ENCODE data around the gene EHD1. TPM values are rescaled to one million over a fixed set of nuclear protein-coding genes. Genes with fewer than 3 reads are reported as not detected.

Gene EHD1
- total and polyA plus RNA-seq, 9 of the 15 experiments (the other 6 are each of a cell fraction or from before 2014, with no cell fraction given), result 0.46 to 65.0 (median 16.4) TPM

DNA sequence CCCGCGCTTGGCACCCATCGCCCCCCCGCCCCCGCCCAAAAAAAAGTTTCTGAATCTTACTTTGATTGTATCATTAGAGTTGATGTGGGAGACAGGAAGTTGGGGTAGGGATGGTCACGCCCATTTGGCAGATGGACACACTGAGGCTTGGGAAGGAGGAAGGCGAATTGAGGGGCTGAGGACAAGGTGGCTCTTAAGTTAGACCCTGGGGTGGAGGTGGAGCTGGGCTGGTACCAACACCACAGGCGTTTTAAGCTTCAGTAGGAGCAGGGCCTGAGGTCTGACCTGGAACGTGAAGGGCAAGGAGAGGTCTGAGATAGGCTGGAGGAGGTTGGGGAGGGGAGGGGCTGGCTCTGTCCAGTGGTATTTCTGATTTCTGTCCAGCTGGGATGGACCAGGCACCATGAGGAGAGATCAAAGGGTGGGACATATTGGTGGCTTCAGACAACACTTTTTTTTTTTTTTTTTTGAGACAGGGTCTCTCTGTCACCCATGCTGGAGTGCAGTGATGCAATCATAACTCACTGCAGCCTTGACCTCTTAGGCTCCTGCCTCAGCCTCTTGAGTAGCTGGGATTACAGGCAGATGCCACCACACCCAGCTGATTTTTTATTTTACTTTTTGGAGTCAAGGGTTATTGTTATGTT, 33.2 kb downstream of the EHD1 start (continued):
- no peak for TF ChIP-seq THRAP3 (IDR thresholded peaks at IDR 0.05; ENCODE audit: borderline replicate concordance)
- TF ChIP-seq PHF20 (IDR thresholded peaks at IDR 0.05; ENCODE audit: partially characterized antibody), result peak; percentile 86
- TF ChIP-seq ZSCAN29 (IDR thresholded peaks at IDR 0.05), result no peak
- peak in 1 of 2 experiments; percentile 86; a peak in 2 of 3 replicates for TF ChIP-seq CBX3 (IDR thresholded peaks at IDR 0.05; ENCODE audit: borderline replicate concordance in 1 of 2, low read length in 2 of 2)
- TF ChIP-seq, protein P1, sequence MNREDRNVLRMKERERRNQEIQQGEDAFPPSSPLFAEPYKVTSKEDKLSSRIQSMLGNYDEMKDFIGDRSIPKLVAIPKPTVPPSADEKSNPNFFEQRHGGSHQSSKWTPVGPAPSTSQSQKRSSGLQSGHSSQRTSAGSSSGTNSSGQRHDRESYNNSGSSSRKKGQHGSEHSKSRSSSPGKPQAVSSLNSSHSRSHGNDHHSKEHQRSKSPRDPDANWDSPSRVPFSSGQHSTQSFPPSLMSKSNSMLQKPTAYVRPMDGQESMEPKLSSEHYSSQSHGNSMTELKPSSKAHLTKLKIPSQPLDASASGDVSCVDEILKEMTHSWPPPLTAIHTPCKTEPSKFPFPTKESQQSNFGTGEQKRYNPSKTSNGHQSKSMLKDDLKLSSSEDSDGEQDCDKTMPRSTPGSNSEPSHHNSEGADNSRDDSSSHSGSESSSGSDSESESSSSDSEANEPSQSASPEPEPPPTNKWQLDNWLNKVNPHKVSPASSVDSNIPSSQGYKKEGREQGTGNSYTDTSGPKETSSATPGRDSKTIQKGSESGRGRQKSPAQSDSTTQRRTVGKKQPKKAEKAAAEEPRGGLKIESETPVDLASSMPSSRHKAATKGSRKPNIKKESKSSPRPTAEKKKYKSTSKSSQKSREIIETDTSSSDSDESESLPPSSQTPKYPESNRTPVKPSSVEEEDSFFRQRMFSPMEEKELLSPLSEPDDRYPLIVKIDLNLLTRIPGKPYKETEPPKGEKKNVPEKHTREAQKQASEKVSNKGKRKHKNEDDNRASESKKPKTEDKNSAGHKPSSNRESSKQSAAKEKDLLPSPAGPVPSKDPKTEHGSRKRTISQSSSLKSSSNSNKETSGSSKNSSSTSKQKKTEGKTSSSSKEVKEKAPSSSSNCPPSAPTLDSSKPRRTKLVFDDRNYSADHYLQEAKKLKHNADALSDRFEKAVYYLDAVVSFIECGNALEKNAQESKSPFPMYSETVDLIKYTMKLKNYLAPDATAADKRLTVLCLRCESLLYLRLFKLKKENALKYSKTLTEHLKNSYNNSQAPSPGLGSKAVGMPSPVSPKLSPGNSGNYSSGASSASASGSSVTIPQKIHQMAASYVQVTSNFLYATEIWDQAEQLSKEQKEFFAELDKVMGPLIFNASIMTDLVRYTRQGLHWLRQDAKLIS (CRISPR knock-in tag; IDR thresholded peaks at IDR 0.05), result 0 out of 2 replicates have a peak, but pooled peaks have one; percentile 48
- TF ChIP-seq, protein P2, sequence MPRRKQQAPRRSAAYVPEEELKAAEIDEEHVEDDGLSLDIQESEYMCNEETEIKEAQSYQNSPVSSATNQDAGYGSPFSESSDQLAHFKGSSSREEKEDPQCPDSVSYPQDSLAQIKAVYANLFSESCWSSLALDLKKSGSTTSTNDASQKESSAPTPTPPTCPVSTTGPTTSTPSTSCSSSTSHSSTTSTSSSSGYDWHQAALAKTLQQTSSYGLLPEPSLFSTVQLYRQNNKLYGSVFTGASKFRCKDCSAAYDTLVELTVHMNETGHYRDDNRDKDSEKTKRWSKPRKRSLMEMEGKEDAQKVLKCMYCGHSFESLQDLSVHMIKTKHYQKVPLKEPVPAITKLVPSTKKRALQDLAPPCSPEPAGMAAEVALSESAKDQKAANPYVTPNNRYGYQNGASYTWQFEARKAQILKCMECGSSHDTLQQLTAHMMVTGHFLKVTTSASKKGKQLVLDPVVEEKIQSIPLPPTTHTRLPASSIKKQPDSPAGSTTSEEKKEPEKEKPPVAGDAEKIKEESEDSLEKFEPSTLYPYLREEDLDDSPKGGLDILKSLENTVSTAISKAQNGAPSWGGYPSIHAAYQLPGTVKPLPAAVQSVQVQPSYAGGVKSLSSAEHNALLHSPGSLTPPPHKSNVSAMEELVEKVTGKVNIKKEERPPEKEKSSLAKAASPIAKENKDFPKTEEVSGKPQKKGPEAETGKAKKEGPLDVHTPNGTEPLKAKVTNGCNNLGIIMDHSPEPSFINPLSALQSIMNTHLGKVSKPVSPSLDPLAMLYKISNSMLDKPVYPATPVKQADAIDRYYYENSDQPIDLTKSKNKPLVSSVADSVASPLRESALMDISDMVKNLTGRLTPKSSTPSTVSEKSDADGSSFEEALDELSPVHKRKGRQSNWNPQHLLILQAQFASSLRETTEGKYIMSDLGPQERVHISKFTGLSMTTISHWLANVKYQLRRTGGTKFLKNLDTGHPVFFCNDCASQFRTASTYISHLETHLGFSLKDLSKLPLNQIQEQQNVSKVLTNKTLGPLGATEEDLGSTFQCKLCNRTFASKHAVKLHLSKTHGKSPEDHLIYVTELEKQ (CRISPR knock-in tag; IDR thresholded peaks at IDR 0.05), result no peak
- TF ChIP-seq ELF1 (tag; IDR thresholded peaks at IDR 0.05), result 0 out of 2 replicates have a peak, but pooled peaks have one; percentile 34
- no peak for TF ChIP-seq CREM (IDR thresholded peaks at IDR 0.05; ENCODE audit: low read depth)
- TF ChIP-seq NUFIP1 (IDR thresholded peaks at IDR 0.05; ENCODE audit: partially characterized antibody), result no peak
- peak; percentile 80 for TF ChIP-seq ETV1 (tag; conservative IDR thresholded peaks at IDR 0.05; ENCODE audit: low read depth)
- no peak for TF ChIP-seq PTTG1 (tag; IDR thresholded peaks at IDR 0.05; ENCODE audit: low read depth)
- TF ChIP-seq U2AF1 (optimal IDR thresholded peaks at IDR 0.05; ENCODE audit: low read depth, low read length), result no peak
- TF ChIP-seq, protein P3, sequence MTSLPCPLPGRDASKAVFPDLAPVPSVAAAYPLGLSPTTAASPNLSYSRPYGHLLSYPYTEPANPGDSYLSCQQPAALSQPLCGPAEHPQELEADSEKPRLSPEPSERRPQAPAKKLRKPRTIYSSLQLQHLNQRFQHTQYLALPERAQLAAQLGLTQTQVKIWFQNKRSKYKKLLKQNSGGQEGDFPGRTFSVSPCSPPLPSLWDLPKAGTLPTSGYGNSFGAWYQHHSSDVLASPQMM (CRISPR knock-in tag; IDR thresholded peaks at IDR 0.05), result no peak
- TF ChIP-seq NRF1 (conservative IDR thresholded peaks at IDR 0.05 in 1 of 2, IDR thresholded peaks at IDR 0.05 in 1 of 2), result no peak
- TF ChIP-seq ZNF354B (CRISPR knock-in tag; IDR thresholded peaks at IDR 0.05), result no peak
- no peak for TF ChIP-seq CAMTA2 (CRISPR knock-in tag; conservative IDR thresholded peaks at IDR 0.05)
- TF ChIP-seq, protein P4, sequence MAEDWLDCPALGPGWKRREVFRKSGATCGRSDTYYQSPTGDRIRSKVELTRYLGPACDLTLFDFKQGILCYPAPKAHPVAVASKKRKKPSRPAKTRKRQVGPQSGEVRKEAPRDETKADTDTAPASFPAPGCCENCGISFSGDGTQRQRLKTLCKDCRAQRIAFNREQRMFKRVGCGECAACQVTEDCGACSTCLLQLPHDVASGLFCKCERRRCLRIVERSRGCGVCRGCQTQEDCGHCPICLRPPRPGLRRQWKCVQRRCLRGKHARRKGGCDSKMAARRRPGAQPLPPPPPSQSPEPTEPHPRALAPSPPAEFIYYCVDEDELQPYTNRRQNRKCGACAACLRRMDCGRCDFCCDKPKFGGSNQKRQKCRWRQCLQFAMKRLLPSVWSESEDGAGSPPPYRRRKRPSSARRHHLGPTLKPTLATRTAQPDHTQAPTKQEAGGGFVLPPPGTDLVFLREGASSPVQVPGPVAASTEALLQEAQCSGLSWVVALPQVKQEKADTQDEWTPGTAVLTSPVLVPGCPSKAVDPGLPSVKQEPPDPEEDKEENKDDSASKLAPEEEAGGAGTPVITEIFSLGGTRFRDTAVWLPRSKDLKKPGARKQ (CRISPR knock-in tag; IDR thresholded peaks at IDR 0.05), result no peak
- TF ChIP-seq GATA2 (CRISPR knock-in tag; IDR thresholded peaks at IDR 0.05), result no peak
- TF ChIP-seq PHTF2 (CRISPR knock-in tag; IDR thresholded peaks at IDR 0.05), result no peak
- TF ChIP-seq FOXA3 (CRISPR knock-in tag; conservative IDR thresholded peaks at IDR 0.05 in 1 of 2, IDR thresholded peaks at IDR 0.05 in 1 of 2), result no peak

All from K562 (cell line).